Smooth muscle cell (in vitro differentiated cells): ENCODE results near the gene KDM3A. TPM values are rescaled to one million over a fixed set of nuclear protein-coding genes. Genes with fewer than 3 reads are reported as not detected.
A peak's percentile ranks its signal among the peaks of the same experiment; 100 is the strongest.

Source experiments
- DNase-seq: peaks from one replicate; lab custom pipeline; 2025; ENCODE audit not compliant: unreplicated experiment; lab: John Stamatoyannopoulos, UW
- H2AFZ ChIP-seq: fragments of 200-600 bp; sonication (generic); 2 replicates; pipeline ENCODE4 v1.6.0; 2016; ENCODE audit warnings: antibody characterized with exemption, low read depth, mild to moderate bottlenecking
- H3F3A ChIP-seq: fragments of 200-600 bp; sonication (generic); 2 replicates; pipeline ENCODE4 v1.6.0; 2017; ENCODE audit warnings: antibody characterized with exemption, low read depth
- H3K27ac ChIP-seq: fragments of 200-600 bp; sonication (generic); 2 replicates; pipeline ENCODE4 v1.5.1; 2016; ENCODE audit warnings: low read depth, mild to moderate bottlenecking
- H3K27me3 ChIP-seq: fragments of 200-600 bp; sonication (generic); 2 replicates; pipeline ENCODE4 v1.6.1; 2016; ENCODE audit warnings: low read depth, mild to moderate bottlenecking
- H3K36me3 ChIP-seq: fragments of 200-600 bp; sonication (generic); 2 replicates; pipeline ENCODE4 v1.5.1; 2016; ENCODE audit warnings: low read depth
- H3K4me1 ChIP-seq: fragments of 200-600 bp; sonication (generic); 2 replicates; pipeline ENCODE4 v1.5.1; 2016; ENCODE audit warnings: low read depth
- H3K4me2 ChIP-seq: fragments of 200-600 bp; sonication (generic); 2 replicates; pipeline ENCODE4 v1.6.0; 2016; ENCODE audit warnings: mild to moderate bottlenecking
- H3K4me3 ChIP-seq: fragments of 200-600 bp; sonication (generic); 2 replicates; pipeline ENCODE4 v1.5.1; 2016; ENCODE audit warnings: mild to moderate bottlenecking
- H3K79me2 ChIP-seq: fragments of 200-600 bp; sonication (generic); 2 replicates; pipeline ENCODE4 v1.6.0; 2016; ENCODE audit warnings: low read depth, mild to moderate bottlenecking
- H3K9ac ChIP-seq: fragments of 200-600 bp; sonication (generic); 2 replicates; pipeline ENCODE4 v1.6.0; 2016; ENCODE audit warnings: low read depth
- H3K9me3 ChIP-seq: fragments of 200-600 bp; sonication (generic); replicated peaks from 2 replicates; pipeline ENCODE4 v1.5.1; 2016; ENCODE audit warnings: low read depth
- H4K20me1 ChIP-seq: fragments of 200-600 bp; sonication (generic); 2 replicates; pipeline ENCODE4 v1.6.0; 2016; ENCODE audit warnings: low read depth
- WGBS: methylation state at CpG from one replicate; pipeline ENCODE4 v1.1.7; 2016; ENCODE audit warnings: low lambda C conversion rate; 5-methylcytosine and 5-hydroxymethylcytosine counted together
- polyA plus RNA-seq: library from polyadenylated mRNA; unstranded; fragments of >200 nt; fragmentation: Nextera tagmentation; extraction: Ambion mirVana; gene quantifications from 2 replicates; pipeline ENCODE4 v1.2.1, GENCODE V29; 2016
- total RNA-seq: library from RNA; depleted of rRNA; stranded (reverse); fragments of >200 nt; gene quantifications from 2 replicates; pipeline ENCODE4 v1.2.3, GENCODE V29; 2014
- TF ChIP-seq, protein P1 (sequence below): fragments of 200-600 bp; sonication (generic); IDR thresholded peaks from 2 replicates; pipeline ENCODE4 v1.5.1; 2017; ENCODE audit warnings: borderline replicate concordance, mild to moderate bottlenecking, antibody characterized with exemption; ENCODE audit not compliant: insufficient read depth, poor library complexity, severe bottlenecking

Gene KDM3A
- total and polyA plus RNA-seq, 2 experiments from 2014 or later: 19.6 to 57.5 TPM

DNA sequence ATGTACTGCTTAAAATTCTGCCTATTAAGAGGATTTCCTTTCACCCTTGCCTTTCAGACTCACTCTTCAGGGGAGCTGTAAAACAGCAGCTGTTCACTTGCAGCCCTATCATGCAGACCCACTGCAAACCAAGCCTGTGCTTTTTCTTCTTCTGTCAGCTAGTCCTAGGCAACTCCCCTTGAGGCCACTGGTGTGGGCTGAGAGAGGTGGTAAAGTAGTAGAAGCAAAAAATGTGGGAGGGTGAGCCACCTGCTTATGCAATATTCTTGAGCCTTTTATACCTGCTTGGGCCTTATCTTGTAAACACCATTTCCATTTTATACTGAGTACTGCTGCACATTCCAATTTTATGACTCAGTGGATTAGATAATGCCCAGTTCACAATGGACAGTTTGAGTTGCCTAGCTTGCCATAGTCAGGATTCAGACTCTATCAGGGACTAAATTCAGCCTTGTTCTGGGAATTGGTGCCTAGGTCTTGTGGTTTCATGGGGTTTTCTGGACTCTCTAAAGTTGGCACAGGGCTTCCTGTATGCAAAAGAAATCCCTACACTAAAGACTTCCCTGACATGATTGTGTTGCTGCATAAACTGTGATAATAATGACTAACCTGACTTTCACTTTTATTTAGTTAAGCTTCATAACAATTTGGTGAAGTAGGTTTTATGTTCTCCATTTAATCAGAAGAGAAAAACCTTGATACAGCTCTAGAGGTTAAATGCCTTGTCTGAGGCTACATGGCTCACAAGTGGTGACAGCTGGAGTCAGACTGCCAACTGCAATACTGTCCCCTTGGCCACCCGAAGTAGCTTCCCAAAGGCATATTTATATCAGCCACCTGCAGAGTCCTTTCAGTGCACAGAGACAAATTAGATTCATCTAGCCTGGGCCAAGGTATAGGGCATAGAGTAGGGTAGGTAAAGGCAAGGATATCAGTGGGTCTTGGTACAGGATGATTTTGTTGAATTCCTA lies 47.4 kb upstream of the KDM3A start:
- TF ChIP-seq, protein P1, sequence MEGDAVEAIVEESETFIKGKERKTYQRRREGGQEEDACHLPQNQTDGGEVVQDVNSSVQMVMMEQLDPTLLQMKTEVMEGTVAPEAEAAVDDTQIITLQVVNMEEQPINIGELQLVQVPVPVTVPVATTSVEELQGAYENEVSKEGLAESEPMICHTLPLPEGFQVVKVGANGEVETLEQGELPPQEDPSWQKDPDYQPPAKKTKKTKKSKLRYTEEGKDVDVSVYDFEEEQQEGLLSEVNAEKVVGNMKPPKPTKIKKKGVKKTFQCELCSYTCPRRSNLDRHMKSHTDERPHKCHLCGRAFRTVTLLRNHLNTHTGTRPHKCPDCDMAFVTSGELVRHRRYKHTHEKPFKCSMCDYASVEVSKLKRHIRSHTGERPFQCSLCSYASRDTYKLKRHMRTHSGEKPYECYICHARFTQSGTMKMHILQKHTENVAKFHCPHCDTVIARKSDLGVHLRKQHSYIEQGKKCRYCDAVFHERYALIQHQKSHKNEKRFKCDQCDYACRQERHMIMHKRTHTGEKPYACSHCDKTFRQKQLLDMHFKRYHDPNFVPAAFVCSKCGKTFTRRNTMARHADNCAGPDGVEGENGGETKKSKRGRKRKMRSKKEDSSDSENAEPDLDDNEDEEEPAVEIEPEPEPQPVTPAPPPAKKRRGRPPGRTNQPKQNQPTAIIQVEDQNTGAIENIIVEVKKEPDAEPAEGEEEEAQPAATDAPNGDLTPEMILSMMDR: no peak
- Histone ChIP-seq H3K9me3 (no peaks in the 10 kb centered on the region), H3F3A (no peaks in the 10 kb centered on the region), H3K27me3 (no peaks in the 10 kb centered on the region), H4K20me1 (no peaks in the 10 kb centered on the region), H3K9ac (no peak overlapping the region), H3K4me1 (no peaks in the 10 kb centered on the region), H3K36me3 (no peaks in the 10 kb centered on the region), H3K27ac (peak overlapping the region; percentile 8), H3K79me2 (no peaks in the 10 kb centered on the region), H2AFZ (no peak overlapping the region), H3K4me2 (peak overlapping the region; percentile 11), H3K4me3 (no peak overlapping the region)
- DNase-seq: no peak
- WGBS: 72% methylated on average over 1 of the region's 1 CpG

DNA sequence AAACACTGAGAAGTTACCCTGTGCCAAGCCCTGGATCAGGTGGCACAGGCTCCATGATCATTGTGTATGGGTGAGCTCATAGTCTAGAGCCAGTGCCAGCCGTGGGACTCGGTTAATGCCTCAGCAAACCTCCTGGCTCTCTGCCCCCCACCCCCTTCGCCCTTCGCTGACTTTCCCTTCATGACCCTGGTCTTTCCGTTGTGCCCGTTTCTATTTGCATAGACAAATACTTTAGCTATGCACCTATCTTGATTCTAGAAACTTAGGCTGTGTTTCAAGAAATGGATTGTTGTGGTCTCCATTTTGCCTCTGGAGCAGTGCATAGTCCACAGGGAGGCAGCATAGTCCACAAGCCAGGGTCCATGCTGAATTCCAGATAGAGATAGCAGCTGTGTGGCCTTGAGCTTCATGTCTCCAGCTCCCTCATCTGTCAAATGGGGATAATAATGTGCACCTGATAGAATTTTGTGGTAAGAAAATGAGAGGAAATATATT lies 44.8 kb upstream of the KDM3A start:
- no peaks in the 10 kb centered on the region for H3F3A ChIP-seq
- H3K27ac ChIP-seq: no peak overlapping the region
- TF ChIP-seq, protein P1: peak; percentile 23
- no peak for DNase-seq
- no peak overlapping the region for H2AFZ ChIP-seq
- H3K9me3 ChIP-seq: no peaks in the 10 kb centered on the region
- H3K36me3 ChIP-seq: no peaks in the 10 kb centered on the region
- no peaks in the 10 kb centered on the region for H4K20me1 ChIP-seq
- H3K9ac ChIP-seq: no peak overlapping the region
- no peak overlapping the region for H3K4me3 ChIP-seq
- WGBS: 87% methylated on average over 6 of the region's 6 CpGs
- no peaks in the 10 kb centered on the region for H3K79me2 ChIP-seq
- no peak overlapping the region for H3K4me2 ChIP-seq
- H3K27me3 ChIP-seq: no peaks in the 10 kb centered on the region
- H3K4me1 ChIP-seq: no peaks in the 10 kb centered on the region

DNA sequence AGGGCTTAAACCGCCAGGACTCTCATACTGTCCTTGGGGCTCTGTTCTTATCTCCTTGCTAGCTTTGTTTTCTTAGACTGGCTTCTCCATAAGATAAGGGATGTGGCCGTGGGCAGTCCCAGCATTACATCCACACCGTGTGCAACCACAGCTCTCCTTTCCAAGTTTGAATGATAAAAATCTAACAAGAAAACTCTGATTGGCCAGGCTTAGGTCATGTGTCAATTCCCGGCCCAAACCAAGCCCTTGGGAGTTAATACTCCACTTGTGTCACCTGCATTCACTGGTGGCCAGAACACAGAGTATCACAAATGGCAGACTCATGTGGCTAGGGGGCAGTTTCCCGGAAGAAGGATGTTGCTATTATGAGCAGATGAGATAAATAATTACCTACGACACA lies 43.2 kb upstream of the KDM3A start:
- 63% methylated on average over 6 of the region's 6 CpGs for WGBS
- Histone ChIP-seq H3K27ac (no peak overlapping the region), H4K20me1 (no peaks in the 10 kb centered on the region), H3K27me3 (no peaks in the 10 kb centered on the region), H3K79me2 (no peaks in the 10 kb centered on the region), H3K9ac (no peak overlapping the region), H3F3A (no peaks in the 10 kb centered on the region), H3K4me3 (no peak overlapping the region), H3K4me1 (no peaks in the 10 kb centered on the region), H3K36me3 (no peaks in the 10 kb centered on the region), H2AFZ (no peak overlapping the region), H3K9me3 (no peaks in the 10 kb centered on the region), H3K4me2 (no peak overlapping the region)
- DNase-seq: no peak
- TF ChIP-seq, protein P1: no peak
